Measurements from ENCODE around the gene ELK4. TPM values are rescaled to one million over a fixed set of nuclear protein-coding genes. Genes with fewer than 3 reads are reported as not detected.

The ELK4 gene
- total RNA-seq, 2 donors from 2014 or later: 18.8 to 19.1 TPM

DNA sequence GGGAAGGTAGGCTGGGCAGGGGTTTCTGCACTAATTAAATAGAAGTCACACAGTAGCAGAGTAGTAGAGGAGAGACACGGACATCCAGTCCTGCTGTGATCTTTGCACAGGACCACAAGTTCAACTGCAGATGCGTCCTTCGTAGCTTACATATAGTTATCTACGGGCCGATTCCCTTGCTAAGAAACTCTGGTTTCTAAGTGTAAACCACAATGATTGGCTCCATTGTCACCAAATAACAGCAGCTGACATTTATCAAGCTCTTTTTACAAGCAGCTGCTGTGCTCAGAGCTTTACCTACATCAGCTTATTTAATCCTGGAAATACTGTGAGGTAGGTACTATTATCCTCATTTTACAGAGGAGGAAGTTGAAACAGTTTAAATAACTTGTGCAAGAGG is 45.4 kb upstream of the ELK4 start:
- Histone ChIP-seq H3K4me3 (no peak overlapping the region), H3K4me1 (peaks cover 0 to 44% of the 10 kb centered on the region in 2 donors), H3K36me3 (no peaks in the 10 kb centered on the region), H3K27me3 (no peaks in the 10 kb centered on the region), H3K9me3 (no peaks in the 10 kb centered on the region), H3K27ac (no peak overlapping the region)
- no peak for DNase-seq (ENCODE audit: low spot score)
- TF ChIP-seq, protein P1, sequence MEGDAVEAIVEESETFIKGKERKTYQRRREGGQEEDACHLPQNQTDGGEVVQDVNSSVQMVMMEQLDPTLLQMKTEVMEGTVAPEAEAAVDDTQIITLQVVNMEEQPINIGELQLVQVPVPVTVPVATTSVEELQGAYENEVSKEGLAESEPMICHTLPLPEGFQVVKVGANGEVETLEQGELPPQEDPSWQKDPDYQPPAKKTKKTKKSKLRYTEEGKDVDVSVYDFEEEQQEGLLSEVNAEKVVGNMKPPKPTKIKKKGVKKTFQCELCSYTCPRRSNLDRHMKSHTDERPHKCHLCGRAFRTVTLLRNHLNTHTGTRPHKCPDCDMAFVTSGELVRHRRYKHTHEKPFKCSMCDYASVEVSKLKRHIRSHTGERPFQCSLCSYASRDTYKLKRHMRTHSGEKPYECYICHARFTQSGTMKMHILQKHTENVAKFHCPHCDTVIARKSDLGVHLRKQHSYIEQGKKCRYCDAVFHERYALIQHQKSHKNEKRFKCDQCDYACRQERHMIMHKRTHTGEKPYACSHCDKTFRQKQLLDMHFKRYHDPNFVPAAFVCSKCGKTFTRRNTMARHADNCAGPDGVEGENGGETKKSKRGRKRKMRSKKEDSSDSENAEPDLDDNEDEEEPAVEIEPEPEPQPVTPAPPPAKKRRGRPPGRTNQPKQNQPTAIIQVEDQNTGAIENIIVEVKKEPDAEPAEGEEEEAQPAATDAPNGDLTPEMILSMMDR (IDR thresholded peaks at IDR 0.05): no peak

DNA sequence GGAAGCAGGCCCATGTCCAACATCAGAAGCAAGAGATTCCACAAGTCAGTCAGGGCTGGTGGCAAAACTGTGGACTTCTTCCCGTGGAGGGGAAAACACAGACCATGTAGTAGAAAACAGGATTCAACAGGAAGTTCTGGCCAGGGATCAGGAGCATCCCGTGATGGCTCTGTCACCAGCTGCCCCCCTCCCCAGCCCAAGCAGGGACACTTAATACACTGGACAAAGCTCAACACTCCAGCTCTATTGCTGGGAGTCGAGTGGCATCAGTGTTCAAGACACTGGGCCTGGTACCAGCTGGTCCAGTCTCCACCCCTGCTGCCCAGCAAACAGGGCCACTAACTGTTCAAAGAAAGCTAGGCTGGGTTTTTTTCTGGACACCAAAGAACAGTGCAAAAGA is 44.8 kb upstream of the ELK4 start:
- H3K4me3 ChIP-seq: no peak overlapping the region
- peaks cover 0 to 44% of the 10 kb centered on the region in 2 donors for H3K4me1 ChIP-seq
- DNase-seq (ENCODE audit: low spot score): no peak
- no peaks in the 10 kb centered on the region for H3K27me3 ChIP-seq
- no peaks in the 10 kb centered on the region for H3K36me3 ChIP-seq
- TF ChIP-seq, protein P1 (IDR thresholded peaks at IDR 0.05): no peak
- no peaks in the 10 kb centered on the region for H3K9me3 ChIP-seq
- no peak overlapping the region for H3K27ac ChIP-seq

DNA sequence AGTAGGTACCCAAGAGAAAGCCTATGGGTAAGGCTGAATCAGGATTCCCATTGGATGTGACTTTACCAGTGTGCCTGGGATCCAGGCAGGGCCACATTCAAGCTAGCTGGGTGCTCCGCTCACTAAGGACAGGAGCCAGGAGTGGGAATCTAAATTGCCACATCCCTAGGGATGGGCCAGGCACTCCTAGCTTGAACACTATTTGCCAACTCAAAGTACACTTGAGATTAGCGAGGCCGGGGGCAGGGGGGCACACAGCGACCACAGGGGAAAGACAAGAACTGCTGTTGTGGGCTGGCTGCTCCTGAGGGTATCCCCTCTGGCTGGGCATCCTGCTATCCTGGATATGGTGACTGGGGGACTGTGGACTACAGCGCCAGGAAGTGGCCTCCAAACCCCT is 44.2 kb upstream of the ELK4 start:
- Histone ChIP-seq H3K27me3 (no peaks in the 10 kb centered on the region), H3K4me1 (peaks cover 0 to 47% of the 10 kb centered on the region in 2 donors), H3K9me3 (no peaks in the 10 kb centered on the region), H3K27ac (peak overlapping the region in 1 of 2 donors; percentile 28), H3K36me3 (no peaks in the 10 kb centered on the region), H3K4me3 (no peak overlapping the region)
- TF ChIP-seq, protein P1 (IDR thresholded peaks at IDR 0.05): no peak
- no peak for DNase-seq (ENCODE audit: low spot score)

DNA sequence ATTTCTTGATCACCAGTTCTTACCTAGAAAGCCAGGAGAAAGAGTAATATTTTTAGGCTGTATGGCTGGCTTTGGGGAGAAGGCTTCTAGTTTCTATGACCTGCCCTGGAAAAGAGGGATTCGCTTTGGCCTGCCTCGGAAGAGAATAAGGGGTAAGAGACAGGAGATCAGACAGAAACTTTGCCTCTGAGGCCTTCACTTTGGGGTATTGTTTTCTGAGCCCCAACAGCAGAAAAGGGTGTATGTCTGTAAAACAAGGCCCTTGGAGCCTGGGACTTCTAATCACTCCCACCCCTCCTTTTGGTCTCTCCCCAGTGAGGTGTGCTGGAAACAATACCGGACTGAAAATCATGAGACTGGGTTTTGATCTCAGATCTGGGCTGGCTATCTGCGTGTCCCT is 43.4 kb upstream of the ELK4 start:
- Histone ChIP-seq H3K4me1 (peaks cover 0 to 49% of the 10 kb centered on the region in 2 donors), H3K36me3 (no peaks in the 10 kb centered on the region), H3K9me3 (no peaks in the 10 kb centered on the region), H3K27me3 (no peaks in the 10 kb centered on the region), H3K27ac (no peak overlapping the region), H3K4me3 (no peak overlapping the region)
- DNase-seq (ENCODE audit: low spot score): no peak
- TF ChIP-seq, protein P1 (IDR thresholded peaks at IDR 0.05): no peak

DNA sequence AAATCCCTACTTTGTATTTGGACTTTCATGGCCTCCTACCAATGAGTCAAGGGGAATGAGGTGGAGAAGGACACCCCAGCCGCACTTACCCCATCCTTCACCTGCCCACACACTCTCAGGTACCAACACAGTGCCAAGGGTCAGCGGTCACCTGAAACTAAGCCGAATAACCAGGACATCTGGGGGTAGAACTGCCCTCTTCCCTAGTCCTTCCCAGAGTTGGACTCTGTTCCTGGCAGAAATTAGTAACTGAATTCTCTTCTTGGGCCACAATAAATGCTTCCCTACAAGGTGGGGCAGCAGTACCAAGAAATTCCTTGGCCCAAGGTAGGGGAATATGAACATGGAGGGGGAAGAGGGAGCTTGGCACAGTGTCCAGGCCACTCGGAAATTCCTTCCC is 41.2 kb upstream of the ELK4 start:
- TF ChIP-seq, protein P1 (IDR thresholded peaks at IDR 0.05): no peak
- Histone ChIP-seq H3K27me3 (no peaks in the 10 kb centered on the region), H3K27ac (no peak overlapping the region), H3K9me3 (no peaks in the 10 kb centered on the region), H3K4me3 (no peak overlapping the region), H3K36me3 (no peaks in the 10 kb centered on the region), H3K4me1 (peaks cover 0 to 49% of the 10 kb centered on the region in 2 donors)
- DNase-seq (ENCODE audit: low spot score): no peak

DNA sequence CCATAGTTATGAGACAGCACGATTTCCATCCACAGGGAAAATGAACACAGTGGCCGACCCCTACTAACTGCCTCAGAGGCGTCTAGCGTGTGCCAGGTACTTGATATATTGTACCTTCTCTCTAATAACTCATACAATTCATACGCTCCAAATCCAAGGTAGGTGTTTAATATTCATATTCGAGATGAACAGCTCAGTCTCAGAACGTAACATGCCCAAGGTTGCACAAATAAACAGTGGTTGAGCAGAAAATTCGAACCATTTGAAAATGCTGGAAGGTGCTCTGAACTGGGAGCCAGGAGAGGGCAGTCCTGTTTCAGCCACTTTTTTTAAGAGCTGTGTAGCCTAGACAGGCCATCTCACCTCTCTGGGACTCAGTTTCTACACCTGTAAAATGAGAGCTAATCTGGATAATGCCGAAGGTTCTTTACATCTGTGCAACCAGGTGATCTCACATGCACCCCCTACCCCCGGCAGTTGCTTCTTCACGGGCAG is 40.6 kb upstream of the ELK4 start:
- Histone ChIP-seq H3K9me3 (no peaks in the 10 kb centered on the region), H3K4me3 (no peak overlapping the region), H3K27me3 (no peaks in the 10 kb centered on the region), H3K27ac (no peak overlapping the region), H3K36me3 (no peaks in the 10 kb centered on the region), H3K4me1 (peaks cover 0 to 46% of the 10 kb centered on the region in 2 donors)
- TF ChIP-seq, protein P1 (IDR thresholded peaks at IDR 0.05): no peak
- DNase-seq (ENCODE audit: low spot score): no peak

Data from right atrium auricular region (tissue), 2 donors.